ENCODE results near the gene PLCG1.

DNA sequence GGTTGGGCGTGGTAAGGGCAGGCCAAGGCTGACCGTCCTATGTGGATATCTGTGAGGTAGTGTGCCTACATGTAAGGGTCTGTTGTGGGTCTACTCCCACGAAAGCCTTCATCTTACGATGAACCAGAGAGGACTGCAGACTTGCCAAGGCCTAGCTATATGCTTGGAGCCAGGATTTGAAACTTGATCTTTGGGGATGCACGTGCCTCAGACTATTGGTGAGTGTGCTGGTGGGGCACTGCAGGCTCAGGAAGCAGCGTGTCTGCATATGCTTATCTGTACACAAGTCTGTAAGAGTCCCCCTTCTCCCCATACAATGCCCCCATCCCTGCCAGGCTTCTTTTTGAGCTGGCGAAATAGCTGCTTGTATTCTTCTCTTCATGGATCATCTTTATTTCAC, 17.9 kb downstream of the PLCG1 start:
- TF ChIP-seq, protein P1, sequence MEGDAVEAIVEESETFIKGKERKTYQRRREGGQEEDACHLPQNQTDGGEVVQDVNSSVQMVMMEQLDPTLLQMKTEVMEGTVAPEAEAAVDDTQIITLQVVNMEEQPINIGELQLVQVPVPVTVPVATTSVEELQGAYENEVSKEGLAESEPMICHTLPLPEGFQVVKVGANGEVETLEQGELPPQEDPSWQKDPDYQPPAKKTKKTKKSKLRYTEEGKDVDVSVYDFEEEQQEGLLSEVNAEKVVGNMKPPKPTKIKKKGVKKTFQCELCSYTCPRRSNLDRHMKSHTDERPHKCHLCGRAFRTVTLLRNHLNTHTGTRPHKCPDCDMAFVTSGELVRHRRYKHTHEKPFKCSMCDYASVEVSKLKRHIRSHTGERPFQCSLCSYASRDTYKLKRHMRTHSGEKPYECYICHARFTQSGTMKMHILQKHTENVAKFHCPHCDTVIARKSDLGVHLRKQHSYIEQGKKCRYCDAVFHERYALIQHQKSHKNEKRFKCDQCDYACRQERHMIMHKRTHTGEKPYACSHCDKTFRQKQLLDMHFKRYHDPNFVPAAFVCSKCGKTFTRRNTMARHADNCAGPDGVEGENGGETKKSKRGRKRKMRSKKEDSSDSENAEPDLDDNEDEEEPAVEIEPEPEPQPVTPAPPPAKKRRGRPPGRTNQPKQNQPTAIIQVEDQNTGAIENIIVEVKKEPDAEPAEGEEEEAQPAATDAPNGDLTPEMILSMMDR (IDR thresholded peaks at IDR 0.05; ENCODE audit: insufficient read depth, low read length, poor library complexity, severe bottlenecking), result no peak
- TF ChIP-seq EZH2phosphoT487 (conservative IDR thresholded peaks at IDR 0.05; ENCODE audit: low read length), result no peak

All from SU-DHL-6 (cell line).